H1 (cell line): ENCODE results near the gene RIOK3. TPM values are rescaled to one million over a fixed set of nuclear protein-coding genes. Genes with fewer than 3 reads are reported as not detected.

ENCODE experiments used
- BACH1 ChIP-seq: IDR thresholded peaks from 2 replicates; pipeline ENCODE4 v1.6.1; 2012; ENCODE audit warnings: low read length, improper control_type of control experiment
- GTF2F1 ChIP-seq: IDR thresholded peaks from 2 replicates; pipeline ENCODE4 v1.6.1; 2012; ENCODE audit warnings: low read depth, low read length, improper control_type of control experiment, borderline replicate concordance
- JUND ChIP-seq: IDR thresholded peaks from 2 replicates; pipeline ENCODE4 v1.6.1; 2011; ENCODE audit warnings: mild to moderate bottlenecking, improper control_type of control experiment, low read length
- PHF8 ChIP-seq: fragments of 200-600 bp; sonication (generic); conservative IDR thresholded peaks from 2 replicates; pipeline ENCODE4 v1.7.1; 2012; ENCODE audit warnings: low read depth, mild to moderate bottlenecking, inconsistent platforms, low read length, moderate library complexity
- POLR2A ChIP-seq, 2 experiments: IDR thresholded peaks; 1 replicate in 1 of 2; 2 replicates in 1 of 2; pipeline ENCODE4 v1.6.1; 2011; ENCODE audit warnings: low read depth in 2 of 2, low read length in 2 of 2, mild to moderate bottlenecking in 2 of 2; ENCODE audit errors: control extremely low read depth in 1 of 2
- POU5F1 ChIP-seq: IDR thresholded peaks from 2 replicates; pipeline ENCODE4 v1.6.1; 2011; ENCODE audit warnings: low read depth, mild to moderate bottlenecking, low read length, moderate library complexity
- RAD21 ChIP-seq, 2 experiments: IDR thresholded peaks in 1 of 2; conservative IDR thresholded peaks in 1 of 2; 2 replicates each; pipeline ENCODE4 v1.6.1; 2011; ENCODE audit warnings: low read depth in 2 of 2, low read length in 2 of 2, improper control_type of control experiment in 1 of 2, inconsistent platforms in 1 of 2, mild to moderate bottlenecking in 1 of 2, moderate library complexity in 1 of 2
- RBBP5 ChIP-seq: IDR thresholded peaks from 2 replicates; pipeline ENCODE4 v1.7.1; 2012; ENCODE audit warnings: low read depth, mild to moderate bottlenecking, inconsistent platforms, low read length, moderate library complexity, borderline replicate concordance
- SRF ChIP-seq: IDR thresholded peaks from 2 replicates; pipeline ENCODE4 v1.6.1; 2011; ENCODE audit warnings: mild to moderate bottlenecking, low read depth, low read length, moderate library complexity
- TCF12 ChIP-seq: IDR thresholded peaks from 2 replicates; pipeline ENCODE4 v1.6.1; 2011; ENCODE audit warnings: low read depth, mild to moderate bottlenecking, low read length
- polyA plus RNA-seq, 7 experiments: library from polyadenylated mRNA; depleted of rRNA in 3 of 7; stranded (reverse) in 5 of 7; unstranded in 2 of 7; fragments of >200 nt in 5 of 7; fragments of 200-250 nt in 2 of 7; gene quantifications; 1 replicate in 5 of 7; 2 replicates in 1 of 7; 4 replicates in 1 of 7; pipeline versions ENCODE4 v1.2.1 to v1.2.3, GENCODE V29; 2011 to 2013; ENCODE audit warnings: missing spikeins in 2 of 7, mixed read lengths in 2 of 7
- total RNA-seq: library from RNA; stranded (reverse); fragmentation: NEBNext Ultra II Directional; extraction: Animal tissue kit (Norgen Biotek cat#: 25700); gene quantifications from 2 replicates; pipeline ENCODE4 v1.2.1, GENCODE V29; 2021
- TF ChIP-seq, protein P1 (sequence below): IDR thresholded peaks from 2 replicates; pipeline ENCODE4 v1.6.1; 2012; ENCODE audit warnings: low read length, inconsistent platforms
- TF ChIP-seq, protein P2 (sequence below): IDR thresholded peaks from 2 replicates; pipeline ENCODE4 v1.6.1; 2011; ENCODE audit warnings: low read length, improper control_type of control experiment
- TF ChIP-seq, protein P3 (sequence below): IDR thresholded peaks from 2 replicates; pipeline ENCODE4 v1.6.1; 2012; ENCODE audit warnings: inconsistent platforms

The RIOK3 gene
- total and polyA plus RNA-seq, 2 of the 8 experiments (the other 6 are each of a cell fraction or from before 2014, with no cell fraction given), result 7.5 to 24.3 TPM

DNA sequence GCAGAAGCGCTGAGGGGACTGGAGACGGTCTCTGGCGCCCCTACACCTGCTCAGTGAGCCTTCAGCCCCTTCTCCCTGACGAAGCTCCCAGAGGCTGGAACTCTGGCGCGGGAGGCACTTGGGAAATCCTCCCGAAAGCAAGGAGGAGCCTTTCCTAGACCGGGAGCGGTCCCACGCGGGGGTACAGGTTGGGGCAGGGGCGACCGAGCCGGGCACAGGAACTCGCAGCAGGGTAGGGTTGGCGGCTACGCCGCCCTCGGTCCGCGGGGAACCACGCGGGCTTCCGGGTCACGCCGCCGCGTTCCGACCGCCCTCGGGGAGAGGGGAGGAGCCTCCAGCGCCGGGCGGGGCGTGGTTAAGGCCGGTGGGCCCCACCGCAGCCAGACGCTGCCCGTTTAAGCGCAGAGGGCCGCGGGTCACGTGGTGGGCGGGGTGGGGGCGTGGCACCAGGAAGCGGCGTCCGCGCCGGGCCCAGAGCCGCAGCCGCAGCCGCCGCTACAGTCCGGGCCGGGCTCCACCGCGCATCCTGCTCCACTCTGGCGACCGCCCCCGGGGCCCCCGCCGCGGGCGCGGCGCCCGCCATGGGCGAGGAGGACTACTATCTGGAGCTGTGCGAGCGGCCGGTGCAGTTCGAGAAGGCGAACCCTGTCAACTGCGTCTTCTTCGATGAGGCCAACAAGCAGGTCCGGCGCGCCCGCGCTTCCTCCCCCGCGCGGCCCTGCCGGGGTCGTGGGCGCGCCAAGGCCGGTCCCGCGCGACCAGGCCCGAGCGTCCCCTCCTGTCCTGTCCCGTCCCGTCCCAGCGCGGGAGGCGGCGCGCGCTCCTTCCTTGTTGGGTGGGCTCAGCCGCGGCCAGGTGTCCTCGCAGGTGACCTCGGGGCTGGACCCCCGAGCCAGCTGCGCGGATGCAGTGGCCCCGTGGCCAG, 50.2 kb downstream of the RIOK3 start, which contains the start of gene RMC1 (continued):
- no peak for TF ChIP-seq POU5F1
- TF ChIP-seq TCF12, result no peak
- TF ChIP-seq, protein P1, sequence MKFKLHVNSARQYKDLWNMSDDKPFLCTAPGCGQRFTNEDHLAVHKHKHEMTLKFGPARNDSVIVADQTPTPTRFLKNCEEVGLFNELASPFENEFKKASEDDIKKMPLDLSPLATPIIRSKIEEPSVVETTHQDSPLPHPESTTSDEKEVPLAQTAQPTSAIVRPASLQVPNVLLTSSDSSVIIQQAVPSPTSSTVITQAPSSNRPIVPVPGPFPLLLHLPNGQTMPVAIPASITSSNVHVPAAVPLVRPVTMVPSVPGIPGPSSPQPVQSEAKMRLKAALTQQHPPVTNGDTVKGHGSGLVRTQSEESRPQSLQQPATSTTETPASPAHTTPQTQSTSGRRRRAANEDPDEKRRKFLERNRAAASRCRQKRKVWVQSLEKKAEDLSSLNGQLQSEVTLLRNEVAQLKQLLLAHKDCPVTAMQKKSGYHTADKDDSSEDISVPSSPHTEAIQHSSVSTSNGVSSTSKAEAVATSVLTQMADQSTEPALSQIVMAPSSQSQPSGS, result no peak
- no peak for TF ChIP-seq SRF
- TF ChIP-seq BACH1, result peak; percentile 71
- peak; percentile 86 for TF ChIP-seq PHF8
- TF ChIP-seq, protein P2, sequence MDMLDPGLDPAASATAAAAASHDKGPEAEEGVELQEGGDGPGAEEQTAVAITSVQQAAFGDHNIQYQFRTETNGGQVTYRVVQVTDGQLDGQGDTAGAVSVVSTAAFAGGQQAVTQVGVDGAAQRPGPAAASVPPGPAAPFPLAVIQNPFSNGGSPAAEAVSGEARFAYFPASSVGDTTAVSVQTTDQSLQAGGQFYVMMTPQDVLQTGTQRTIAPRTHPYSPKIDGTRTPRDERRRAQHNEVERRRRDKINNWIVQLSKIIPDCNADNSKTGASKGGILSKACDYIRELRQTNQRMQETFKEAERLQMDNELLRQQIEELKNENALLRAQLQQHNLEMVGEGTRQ, result peak; percentile 94
- no peak; the same call in 1 of the 2 replicates for TF ChIP-seq JUND
- peak; percentile 51; the same call in 1 of the 2 replicates for TF ChIP-seq RBBP5
- TF ChIP-seq RAD21 (IDR thresholded peaks at IDR 0.05 in 1 of 2, conservative IDR thresholded peaks at IDR 0.05 in 1 of 2; ENCODE audit: low read depth in 2 of 2, low read length in 2 of 2), result peak; percentile 39 to 53; a peak in 3 of 4 replicates
- TF ChIP-seq POLR2A (IDR thresholded peaks at IDR 0.05; ENCODE audit: control extremely low read depth in 1 of 2, low read depth in 2 of 2, low read length in 2 of 2), result peak in 1 of 2 experiments; percentile 65; a peak in 1 of 3 replicates
- TF ChIP-seq GTF2F1, result 0 out of 2 replicates have a peak, but pooled peaks have one; percentile 10
- TF ChIP-seq, protein P3, sequence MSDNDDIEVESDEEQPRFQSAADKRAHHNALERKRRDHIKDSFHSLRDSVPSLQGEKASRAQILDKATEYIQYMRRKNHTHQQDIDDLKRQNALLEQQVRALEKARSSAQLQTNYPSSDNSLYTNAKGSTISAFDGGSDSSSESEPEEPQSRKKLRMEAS, result peak; percentile 90
